ENCODE results near the gene PLCD4. TPM values are rescaled to one million over a fixed set of nuclear protein-coding genes. Genes with fewer than 3 reads are reported as not detected.

PLCD4 gene
- total RNA-seq, 1 experiment from 2014 or later: 0.24 TPM

GRCh38 chr2:218671654-218672566, 64.2 kb downstream of the PLCD4 start, which contains the start of the genes RNF25 and STK36:
TSS of gene RNF25 (minus strand) at chr2:218672002. CDS start at chr2:218671970, 32 bp downstream.
TSS of gene STK36 (plus strand) at chr2:218672086. CDS start at chr2:218672830, 744 bp downstream.
- no peaks in the 10 kb centered on the region for H3K9me3 ChIP-seq (ENCODE audit: low read depth, low read length, poor library complexity, severe bottlenecking)
- peak within 1 kb of the TSS; percentile 70 for H3K27ac ChIP-seq (ENCODE audit: low read depth, low read length, poor library complexity, severe bottlenecking)
- H3K4me3 ChIP-seq (ENCODE audit: low read depth, low read length, poor library complexity, severe bottlenecking): peak within 1 kb of the TSS; percentile 75
- ChIA-PET POLR2A (ENCODE audit: low non-redundant PET) (interaction anchor here (0.6 kb wide), 1 partner anchor 38 kb away, joined by 3 read pairs; the partner anchor contains the start of gene TTLL4), CTCF (interaction anchor here (0.6 to 1.6 kb wide), 4 partner anchors 16 to 176 kb away, joined by 3 to 11 read pairs (median 4); no protein-coding TSS in a partner anchor)
- DNase-seq (ENCODE audit: low spot score): peak; percentile 96
- no peaks in the 10 kb centered on the region for H3K4me1 ChIP-seq (ENCODE audit: insufficient read depth, low read length, poor library complexity, severe bottlenecking)
- peaks cover 14% of the 10 kb centered on the region for H3K36me3 ChIP-seq (ENCODE audit: insufficient read depth, low read length, poor library complexity, severe bottlenecking)
- intact Hi-C loops (cut with micrococcal nuclease; ENCODE audit: unreplicated experiment): no loop called here
- H3K27me3 ChIP-seq (replicated peaks; ENCODE audit: insufficient read depth, low read depth, low read length, poor library complexity): no peaks in the 10 kb centered on the region
- BruUV-seq (replicated peaks): no TSS peak
- TF ChIP-seq EZH2 (IDR thresholded peaks at IDR 0.05; ENCODE audit: borderline replicate concordance, low read depth, low read length, poor library complexity, severe bottlenecking): no peak
- TF ChIP-seq, protein P1, sequence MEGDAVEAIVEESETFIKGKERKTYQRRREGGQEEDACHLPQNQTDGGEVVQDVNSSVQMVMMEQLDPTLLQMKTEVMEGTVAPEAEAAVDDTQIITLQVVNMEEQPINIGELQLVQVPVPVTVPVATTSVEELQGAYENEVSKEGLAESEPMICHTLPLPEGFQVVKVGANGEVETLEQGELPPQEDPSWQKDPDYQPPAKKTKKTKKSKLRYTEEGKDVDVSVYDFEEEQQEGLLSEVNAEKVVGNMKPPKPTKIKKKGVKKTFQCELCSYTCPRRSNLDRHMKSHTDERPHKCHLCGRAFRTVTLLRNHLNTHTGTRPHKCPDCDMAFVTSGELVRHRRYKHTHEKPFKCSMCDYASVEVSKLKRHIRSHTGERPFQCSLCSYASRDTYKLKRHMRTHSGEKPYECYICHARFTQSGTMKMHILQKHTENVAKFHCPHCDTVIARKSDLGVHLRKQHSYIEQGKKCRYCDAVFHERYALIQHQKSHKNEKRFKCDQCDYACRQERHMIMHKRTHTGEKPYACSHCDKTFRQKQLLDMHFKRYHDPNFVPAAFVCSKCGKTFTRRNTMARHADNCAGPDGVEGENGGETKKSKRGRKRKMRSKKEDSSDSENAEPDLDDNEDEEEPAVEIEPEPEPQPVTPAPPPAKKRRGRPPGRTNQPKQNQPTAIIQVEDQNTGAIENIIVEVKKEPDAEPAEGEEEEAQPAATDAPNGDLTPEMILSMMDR (conservative IDR thresholded peaks at IDR 0.05; ENCODE audit: low read depth, low read length): no peak

DNA sequence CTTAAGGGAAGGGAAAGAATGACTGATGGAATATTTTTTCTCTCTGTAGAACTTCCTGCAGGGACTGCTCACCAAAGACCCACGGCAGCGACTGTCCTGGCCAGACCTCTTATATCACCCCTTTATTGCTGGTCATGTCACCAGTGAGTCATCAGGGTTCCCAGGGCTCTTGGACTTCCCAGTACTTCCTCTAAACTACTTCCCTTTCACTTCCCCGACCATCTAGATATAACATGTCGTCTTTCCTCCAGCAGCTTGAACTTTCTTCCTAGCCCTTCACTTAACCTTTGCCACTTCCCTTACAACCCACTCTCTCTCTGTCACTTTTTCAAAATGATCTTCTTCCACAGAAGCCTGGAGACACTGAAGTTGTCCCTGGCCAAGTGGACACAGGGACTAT, 71.4 kb downstream of the PLCD4 start:
- intact Hi-C loops (cut with micrococcal nuclease; ENCODE audit: unreplicated experiment): no loop called here
- Histone ChIP-seq H3K27ac (ENCODE audit: low read depth, low read length, poor library complexity, severe bottlenecking) (no peak overlapping the region), H3K4me3 (ENCODE audit: low read depth, low read length, poor library complexity, severe bottlenecking) (no peak overlapping the region), H3K27me3 (replicated peaks; ENCODE audit: insufficient read depth, low read depth, low read length, poor library complexity) (no peaks in the 10 kb centered on the region), H3K4me1 (ENCODE audit: insufficient read depth, low read length, poor library complexity, severe bottlenecking) (no peaks in the 10 kb centered on the region), H3K9me3 (ENCODE audit: low read depth, low read length, poor library complexity, severe bottlenecking) (no peaks in the 10 kb centered on the region), H3K36me3 (ENCODE audit: insufficient read depth, low read length, poor library complexity, severe bottlenecking) (peaks cover 4% of the 10 kb centered on the region)
- TF ChIP-seq EZH2 (IDR thresholded peaks at IDR 0.05; ENCODE audit: borderline replicate concordance, low read depth, low read length, poor library complexity, severe bottlenecking): no peak
- TF ChIP-seq, protein P1 (conservative IDR thresholded peaks at IDR 0.05; ENCODE audit: low read depth, low read length): no peak
- BruUV-seq (replicated peaks): no TSS peak
- DNase-seq (ENCODE audit: low spot score): no peak
- POLR2A ChIA-PET (ENCODE audit: low non-redundant PET): no interaction called here
- CTCF ChIA-PET: no interaction called here

DNA sequence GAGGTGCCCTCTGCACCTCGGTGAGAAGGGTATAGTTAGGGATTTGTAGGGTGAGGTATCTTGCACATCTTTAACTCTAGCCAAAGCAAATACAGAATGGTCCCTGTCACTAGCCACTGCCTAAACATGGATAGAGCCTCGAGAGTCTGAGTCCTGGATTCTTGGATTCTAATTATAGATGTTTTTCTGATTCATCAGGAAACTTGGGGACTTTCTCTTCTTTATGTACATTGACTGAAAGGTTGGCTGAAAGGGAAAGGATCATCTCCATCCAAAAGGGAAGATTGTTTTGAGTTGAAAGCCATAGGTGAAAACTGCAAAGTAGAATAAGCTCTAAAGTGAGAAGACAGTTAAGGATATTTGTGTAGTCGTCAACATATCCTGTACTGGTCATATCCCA, 72.4 kb downstream of the PLCD4 start:
- Histone ChIP-seq H3K27me3 (replicated peaks; ENCODE audit: insufficient read depth, low read depth, low read length, poor library complexity) (no peaks in the 10 kb centered on the region), H3K27ac (ENCODE audit: low read depth, low read length, poor library complexity, severe bottlenecking) (no peak overlapping the region), H3K36me3 (ENCODE audit: insufficient read depth, low read length, poor library complexity, severe bottlenecking) (peaks cover 4% of the 10 kb centered on the region), H3K9me3 (ENCODE audit: low read depth, low read length, poor library complexity, severe bottlenecking) (no peaks in the 10 kb centered on the region), H3K4me1 (ENCODE audit: insufficient read depth, low read length, poor library complexity, severe bottlenecking) (no peaks in the 10 kb centered on the region), H3K4me3 (ENCODE audit: low read depth, low read length, poor library complexity, severe bottlenecking) (no peak overlapping the region)
- ChIA-PET POLR2A (ENCODE audit: low non-redundant PET) (no interaction called here), CTCF (no interaction called here)
- no TSS peak for BruUV-seq (replicated peaks)
- DNase-seq (ENCODE audit: low spot score): no peak
- intact Hi-C loops (cut with micrococcal nuclease; ENCODE audit: unreplicated experiment): no loop called here
- TF ChIP-seq EZH2 (IDR thresholded peaks at IDR 0.05; ENCODE audit: borderline replicate concordance, low read depth, low read length, poor library complexity, severe bottlenecking): no peak
- TF ChIP-seq, protein P1 (conservative IDR thresholded peaks at IDR 0.05; ENCODE audit: low read depth, low read length): no peak

Other genes with a start within 250 kb of the PLCD4 start
- gene SLC11A1, start 225.6 kb upstream of the PLCD4 start, total RNA-seq (2021): 0.09 TPM in 1 of 2 replicates, not detected in the other
- gene CTDSP1, start 208.0 kb upstream of the PLCD4 start, total RNA-seq (2021): 72.3 and 77.4 TPM in 2 replicates
- not detected in 2 replicates for gene VIL1, start 188.8 kb upstream of the PLCD4 start, total RNA-seq (2021)
- gene USP37, start 39.5 kb upstream of the PLCD4 start, total RNA-seq (2021): 31.0 and 33.2 TPM in 2 replicates
- 89.5 and 92.3 TPM in 2 replicates for gene CNOT9, start 39.1 kb upstream of the PLCD4 start, total RNA-seq (2021)
- gene ZNF142, start 51.7 kb downstream of the PLCD4 start, total RNA-seq (2021): 53.3 and 65.3 TPM in 2 replicates
- gene BCS1L, start 51.8 kb downstream of the PLCD4 start, total RNA-seq (2021): 70.6 and 74.1 TPM in 2 replicates
- 39.4 TPM in 2 replicates for gene RNF25, start 64.1 kb downstream of the PLCD4 start, total RNA-seq (2021)
- 69.3 and 73.3 TPM in 2 replicates for gene STK36, start 64.2 kb downstream of the PLCD4 start, total RNA-seq (2021)
- 91.8 and 100 TPM in 2 replicates for gene TTLL4, start 102.9 kb downstream of the PLCD4 start, total RNA-seq (2021)
- 1.2 TPM in 2 replicates for gene CYP27A1, start 174.2 kb downstream of the PLCD4 start, total RNA-seq (2021)
- not detected in 2 replicates for gene PRKAG3, start 223.9 kb downstream of the PLCD4 start, total RNA-seq (2021)

All from A673 (cell line).